ENCODE data around the gene SDK2. TPM values are rescaled to one million over a fixed set of nuclear protein-coding genes. Genes with fewer than 3 reads are reported as not detected.

SDK2 gene
- total and polyA plus RNA-seq, 4 experiments from 2014 or later: 0.49 to 2.9 (median 2.2) TPM; not detected in 1

GRCh38 chr17:73435412-73435811, 208.8 kb downstream of the SDK2 start:
- CTCF ChIA-PET (ENCODE audit: partially characterized antibody): interaction anchor here (8.4 kb wide), 1 partner anchor 275 kb away, joined by 168 read pairs; no protein-coding TSS in a partner anchor
- Mint-ChIP-seq H3K36me3 (no peaks in the 10 kb centered on the region), H3K4me1 (peaks cover 4 to 8% (median 7%) of the 10 kb centered on the region in 4 donors), H3K27me3 (no peaks in the 10 kb centered on the region), H3K9me3 (peaks cover 0 to under 1% (median 0%) of the 10 kb centered on the region in 8 donors), H3K27ac (no peak overlapping the region), H3K4me3 (no peak overlapping the region)
- H3K27me3 ChIP-seq (ENCODE audit: insufficient read depth, low read length): no peaks in the 10 kb centered on the region
- H3K36me3 ChIP-seq (ENCODE audit: insufficient read depth, low read length): no peaks in the 10 kb centered on the region
- H3K27ac ChIP-seq (ENCODE audit: low read depth, low read length): no peak overlapping the region
- H3K9me3 ChIP-seq (ENCODE audit: control insufficient read depth in 1 of 2, low read length in 2 of 2): no peaks in the 10 kb centered on the region
- intact Hi-C loops (cut with micrococcal nuclease): no loop called here
- no peak for DNase-seq
- POLR2A ChIA-PET (ENCODE audit: partially characterized antibody): no interaction called here
- no peak overlapping the region for H3K4me3 ChIP-seq (ENCODE audit: low read length in 2 of 2)
- no peaks in the 10 kb centered on the region for H3K4me1 ChIP-seq (ENCODE audit: insufficient read depth, low read length)

GRCh38 chr17:73434154-73434553, 210.1 kb downstream of the SDK2 start:
- POLR2A ChIA-PET (ENCODE audit: partially characterized antibody): no interaction called here
- Histone ChIP-seq H3K4me3 (ENCODE audit: low read length in 2 of 2) (no peak overlapping the region), H3K4me1 (ENCODE audit: insufficient read depth, low read length) (peaks cover 3% of the 10 kb centered on the region), H3K27ac (ENCODE audit: low read depth, low read length) (no peak overlapping the region), H3K27me3 (ENCODE audit: insufficient read depth, low read length) (no peaks in the 10 kb centered on the region), H3K36me3 (ENCODE audit: insufficient read depth, low read length) (no peaks in the 10 kb centered on the region), H3K9me3 (ENCODE audit: control insufficient read depth in 1 of 2, low read length in 2 of 2) (no peaks in the 10 kb centered on the region)
- Mint-ChIP-seq H3K4me3 (no peak overlapping the region), H3K27me3 (no peaks in the 10 kb centered on the region), H3K27ac (no peak overlapping the region), H3K36me3 (no peaks in the 10 kb centered on the region), H3K9me3 (peaks cover 0 to 2% (median 0%) of the 10 kb centered on the region in 8 donors), H3K4me1 (peaks cover 3 to 13% (median 7%) of the 10 kb centered on the region in 4 donors)
- intact Hi-C loops (cut with micrococcal nuclease): no loop called here
- CTCF ChIA-PET (ENCODE audit: partially characterized antibody): interaction anchor here (1.0 to 8.4 kb wide), 3 partner anchors 207 to 408 kb away, joined by 3 to 168 read pairs (median 5); no protein-coding TSS in a partner anchor
- DNase-seq: no peak

DNA sequence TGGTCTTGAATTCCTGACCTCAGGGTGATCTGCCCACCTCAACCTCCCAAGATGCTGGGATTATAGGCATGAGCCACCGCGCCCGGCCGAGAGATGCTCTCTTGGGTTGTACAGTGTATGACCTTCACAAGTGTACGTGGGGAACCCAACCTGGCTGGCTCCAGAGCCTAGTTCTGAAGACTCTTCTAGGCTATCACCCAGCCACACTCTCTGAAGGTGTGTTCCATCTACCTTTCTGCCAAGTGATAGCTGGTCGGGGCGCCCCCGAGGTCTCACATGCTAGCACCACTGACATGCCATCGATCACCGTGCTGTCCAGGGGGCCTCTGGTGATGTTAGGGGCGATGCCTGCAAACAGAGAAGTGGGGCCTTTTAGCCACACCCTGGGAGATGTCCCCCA, 210.7 kb downstream of the SDK2 start:
- ChIA-PET CTCF (ENCODE audit: partially characterized antibody) (interaction anchor here (0.7 to 8.4 kb wide), 4 partner anchors 208 to 408 kb away, joined by 3 to 168 read pairs (median 4); no protein-coding TSS in a partner anchor), POLR2A (ENCODE audit: partially characterized antibody) (no interaction called here)
- Histone ChIP-seq H3K9me3 (ENCODE audit: control insufficient read depth in 1 of 2, low read length in 2 of 2) (no peaks in the 10 kb centered on the region), H3K4me3 (ENCODE audit: low read length in 2 of 2) (no peak overlapping the region), H3K27ac (ENCODE audit: low read depth, low read length) (no peak overlapping the region), H3K36me3 (ENCODE audit: insufficient read depth, low read length) (no peaks in the 10 kb centered on the region), H3K4me1 (ENCODE audit: insufficient read depth, low read length) (peaks cover 3% of the 10 kb centered on the region), H3K27me3 (ENCODE audit: insufficient read depth, low read length) (no peaks in the 10 kb centered on the region)
- no peak for DNase-seq
- Mint-ChIP-seq H3K4me3 (no peak overlapping the region), H3K4me1 (peaks cover 3 to 13% (median 7%) of the 10 kb centered on the region in 4 donors), H3K36me3 (no peaks in the 10 kb centered on the region), H3K27ac (no peak overlapping the region), H3K9me3 (peaks cover 0 to 2% (median 0%) of the 10 kb centered on the region in 8 donors), H3K27me3 (no peaks in the 10 kb centered on the region)
- intact Hi-C loops (cut with micrococcal nuclease): no loop called here

DNA sequence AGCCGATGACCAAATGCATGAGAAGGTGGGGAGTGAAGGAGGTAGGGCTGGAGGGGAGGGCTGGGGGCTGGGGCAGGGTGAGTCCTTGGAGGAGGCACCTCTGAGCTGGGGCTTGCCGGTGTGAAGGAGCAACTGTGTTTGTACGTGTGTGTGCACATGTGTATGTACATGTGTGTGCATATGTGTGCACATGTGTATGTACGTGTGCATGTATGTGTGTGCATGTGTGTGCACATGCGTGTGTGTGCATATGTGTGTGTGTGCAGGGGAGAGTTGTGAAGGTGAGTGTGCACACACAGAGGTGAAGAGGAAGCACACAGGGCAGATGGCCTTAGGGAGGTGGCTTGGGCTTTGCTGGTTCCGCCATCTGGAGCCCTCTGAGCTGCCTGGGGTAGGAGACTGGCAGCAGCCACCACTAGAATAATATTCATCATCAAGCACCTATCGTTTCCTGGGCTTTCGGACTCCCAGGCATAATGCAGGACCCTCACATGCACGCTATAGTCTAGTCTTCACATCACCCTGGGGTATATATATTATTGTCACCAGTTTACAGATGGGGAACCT, 211.5 kb downstream of the SDK2 start:
- POLR2A ChIA-PET (ENCODE audit: partially characterized antibody): no interaction called here
- intact Hi-C loops (cut with micrococcal nuclease): no loop called here
- Mint-ChIP-seq H3K36me3 (no peaks in the 10 kb centered on the region), H3K4me3 (no peak overlapping the region), H3K4me1 (peaks cover 3 to 13% (median 7%) of the 10 kb centered on the region in 4 donors), H3K9me3 (peaks cover 0 to 2% (median 0%) of the 10 kb centered on the region in 8 donors), H3K27ac (peak overlapping the region in 1 of 7 donors; percentile 37), H3K27me3 (no peaks in the 10 kb centered on the region)
- no peak for DNase-seq
- no peak overlapping the region for H3K27ac ChIP-seq (ENCODE audit: low read depth, low read length)
- H3K4me1 ChIP-seq (ENCODE audit: insufficient read depth, low read length): peaks cover 3% of the 10 kb centered on the region
- no peaks in the 10 kb centered on the region for H3K9me3 ChIP-seq (ENCODE audit: control insufficient read depth in 1 of 2, low read length in 2 of 2)
- no peaks in the 10 kb centered on the region for H3K27me3 ChIP-seq (ENCODE audit: insufficient read depth, low read length)
- no peak overlapping the region for H3K4me3 ChIP-seq (ENCODE audit: low read length in 2 of 2)
- CTCF ChIA-PET (ENCODE audit: partially characterized antibody): interaction anchor here (8.4 kb wide), 1 partner anchor 277 kb away, joined by 168 read pairs; no protein-coding TSS in a partner anchor
- no peaks in the 10 kb centered on the region for H3K36me3 ChIP-seq (ENCODE audit: insufficient read depth, low read length)

DNA sequence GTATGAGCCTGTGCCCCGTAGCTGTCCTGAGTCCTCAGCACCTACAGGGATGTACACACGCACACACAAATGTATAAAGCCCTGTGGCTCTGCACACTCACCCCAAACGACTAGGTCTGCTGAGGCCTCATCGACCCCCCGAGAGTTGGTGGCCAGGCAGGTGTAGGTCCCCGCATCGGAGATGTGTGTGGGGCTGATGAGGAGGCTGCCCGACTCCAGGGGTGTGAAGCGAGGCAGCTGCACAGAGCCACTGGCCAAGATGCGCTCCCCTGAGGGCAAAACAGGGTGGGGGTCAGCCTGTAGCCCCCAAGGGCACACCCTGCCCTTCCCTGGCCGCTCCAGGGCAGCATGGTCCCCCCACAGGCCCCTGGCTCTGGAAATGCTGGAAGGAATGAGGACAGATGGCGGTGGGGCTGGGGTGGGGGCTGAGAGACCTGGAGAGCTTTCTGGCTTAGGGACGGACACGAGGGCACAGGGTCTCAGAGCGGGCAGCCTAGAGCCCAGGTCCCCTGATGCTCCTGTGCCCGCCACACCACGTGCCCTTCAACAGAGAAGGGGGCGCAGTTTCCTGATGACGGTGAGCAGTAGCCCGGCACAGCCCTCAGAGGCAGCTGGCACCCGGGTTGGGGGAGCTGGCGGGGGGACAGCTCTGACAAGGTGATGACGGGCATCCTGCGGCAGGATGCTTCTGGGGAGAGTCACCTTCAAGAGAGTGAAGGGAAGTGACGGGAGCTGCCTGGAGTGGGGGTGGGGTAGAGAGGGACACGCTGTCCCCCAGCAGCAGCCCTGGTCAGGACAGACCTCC, 212.6 kb downstream of the SDK2 start:
- peaks cover 3% of the 10 kb centered on the region for H3K4me1 ChIP-seq (ENCODE audit: insufficient read depth, low read length)
- H3K36me3 Mint-ChIP-seq: no peaks in the 10 kb centered on the region
- no peaks in the 10 kb centered on the region for H3K27me3 ChIP-seq (ENCODE audit: insufficient read depth, low read length)
- H3K4me1 Mint-ChIP-seq: peaks cover 3 to 13% (median 7%) of the 10 kb centered on the region in 4 donors
- no peaks in the 10 kb centered on the region for H3K36me3 ChIP-seq (ENCODE audit: insufficient read depth, low read length)
- H3K4me3 ChIP-seq (ENCODE audit: low read length in 2 of 2): no peak overlapping the region
- no peaks in the 10 kb centered on the region for H3K9me3 ChIP-seq (ENCODE audit: control insufficient read depth in 1 of 2, low read length in 2 of 2)
- CTCF ChIA-PET (ENCODE audit: partially characterized antibody): interaction anchor here (1.3 to 8.4 kb wide), 11 partner anchors 212 to 745 kb away, joined by 3 to 168 read pairs (median 9); partner anchors contain the start of gene SDK2
- DNase-seq: no peak
- no peak overlapping the region for H3K27ac ChIP-seq (ENCODE audit: low read depth, low read length)
- H3K9me3 Mint-ChIP-seq: peaks cover 0 to 2% (median 0%) of the 10 kb centered on the region in 8 donors
- intact Hi-C loops (cut with micrococcal nuclease): no loop called here
- no peak overlapping the region for H3K27ac Mint-ChIP-seq
- no peak overlapping the region for H3K4me3 Mint-ChIP-seq
- POLR2A ChIA-PET (ENCODE audit: partially characterized antibody): no interaction called here
- H3K27me3 Mint-ChIP-seq: no peaks in the 10 kb centered on the region

- intact Hi-C loops (cut with micrococcal nuclease): no loop called here
- peaks cover 0 to 2% (median 0%) of the 10 kb centered on the region in 8 donors for H3K9me3 Mint-ChIP-seq
- ChIA-PET CTCF (ENCODE audit: partially characterized antibody) (interaction anchor here (0.9 to 8.4 kb wide), 20 partner anchors 9 to 769 kb away, joined by 3 to 168 read pairs (median 6); partner anchors contain the start of gene SDK2), POLR2A (ENCODE audit: partially characterized antibody) (no interaction called here)
- no peak overlapping the region for H3K4me3 Mint-ChIP-seq
- no peak for DNase-seq
- H3K27me3 Mint-ChIP-seq: no peaks in the 10 kb centered on the region
- H3K4me1 Mint-ChIP-seq: peaks cover 3 to 13% (median 6%) of the 10 kb centered on the region in 4 donors
- Histone ChIP-seq H3K4me1 (ENCODE audit: insufficient read depth, low read length) (peaks cover 3% of the 10 kb centered on the region), H3K4me3 (ENCODE audit: low read length in 2 of 2) (no peak overlapping the region), H3K36me3 (ENCODE audit: insufficient read depth, low read length) (no peaks in the 10 kb centered on the region), H3K27me3 (ENCODE audit: insufficient read depth, low read length) (no peaks in the 10 kb centered on the region), H3K27ac (ENCODE audit: low read depth, low read length) (no peak overlapping the region), H3K9me3 (ENCODE audit: control insufficient read depth in 1 of 2, low read length in 2 of 2) (no peaks in the 10 kb centered on the region)
- H3K36me3 Mint-ChIP-seq: no peaks in the 10 kb centered on the region
- H3K27ac Mint-ChIP-seq: no peak overlapping the region
Observed at GRCh38 chr17:73430848-73431247, 213.4 kb downstream of the SDK2 start.

- intact Hi-C loops (cut with micrococcal nuclease): no loop called here
- H3K27me3 Mint-ChIP-seq: no peaks in the 10 kb centered on the region
- CTCF ChIA-PET (ENCODE audit: partially characterized antibody): interaction anchor here (0.7 to 8.4 kb wide), 34 partner anchors 9 to 770 kb away, joined by 3 to 168 read pairs (median 4); partner anchors contain the start of gene SDK2
- H3K27ac Mint-ChIP-seq: no peak overlapping the region
- H3K27ac ChIP-seq (ENCODE audit: low read depth, low read length): no peak overlapping the region
- POLR2A ChIA-PET (ENCODE audit: partially characterized antibody): interaction anchor here (0.9 to 1.5 kb wide), 2 partner anchors 161 to 204 kb away, joined by 3 to 7 read pairs; no protein-coding TSS in a partner anchor
- no peak for DNase-seq
- H3K4me3 Mint-ChIP-seq: no peak overlapping the region
- H3K9me3 Mint-ChIP-seq: peaks cover 0 to 2% (median 0%) of the 10 kb centered on the region in 8 donors
- no peak overlapping the region for H3K4me3 ChIP-seq (ENCODE audit: low read length in 2 of 2)
- H3K4me1 Mint-ChIP-seq: peaks cover 3 to 13% (median 6%) of the 10 kb centered on the region in 4 donors
- peaks cover 3% of the 10 kb centered on the region for H3K4me1 ChIP-seq (ENCODE audit: insufficient read depth, low read length)
- H3K36me3 Mint-ChIP-seq: no peaks in the 10 kb centered on the region
- no peaks in the 10 kb centered on the region for H3K27me3 ChIP-seq (ENCODE audit: insufficient read depth, low read length)
- no peaks in the 10 kb centered on the region for H3K36me3 ChIP-seq (ENCODE audit: insufficient read depth, low read length)
- H3K9me3 ChIP-seq (ENCODE audit: control insufficient read depth in 1 of 2, low read length in 2 of 2): no peaks in the 10 kb centered on the region
Observed at GRCh38 chr17:73430165-73430680, 214.0 kb downstream of the SDK2 start.
